Measurements from ENCODE around the gene GPC6. TPM values are rescaled to one million over a fixed set of nuclear protein-coding genes. Genes with fewer than 3 reads are reported as not detected.
A peak's percentile ranks its signal among the peaks of the same experiment; 100 is the strongest.

Gene GPC6
- polyA plus RNA-seq, 1 of the 3 experiments (the other 2 are of a cell fraction) = 6.7 TPM

DNA sequence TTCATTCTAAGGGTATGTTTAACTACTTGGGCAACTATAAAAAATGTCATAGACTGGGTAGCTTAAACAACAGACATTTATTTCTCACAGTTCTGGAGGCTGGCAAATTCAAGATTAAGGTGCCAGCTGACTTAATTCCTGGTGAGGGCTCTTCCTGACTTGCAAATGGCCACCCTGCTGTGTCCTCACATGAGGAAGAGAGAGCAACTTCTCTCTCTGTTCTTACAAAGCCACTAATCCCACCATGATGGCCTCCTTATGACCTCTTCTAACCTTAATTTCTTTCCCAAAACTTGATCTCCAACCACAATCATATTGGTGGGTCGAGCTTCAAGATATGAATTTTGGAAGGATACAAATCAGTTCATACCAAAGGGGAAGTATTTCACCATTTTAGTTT lies 853.9 kb downstream of the GPC6 start:
- no peak overlapping the region for H3K9ac ChIP-seq
- H3F3A ChIP-seq (replicated peaks; ENCODE audit: insufficient read depth) = peaks cover 8% of the 10 kb centered on the region
- no peak overlapping the region for H2AFZ ChIP-seq (ENCODE audit: low read depth)
- no peaks in the 10 kb centered on the region for H4K20me1 ChIP-seq (ENCODE audit: insufficient read depth)
- no peaks in the 10 kb centered on the region for H3K27me3 ChIP-seq (ENCODE audit: insufficient read depth)
- no peaks in the 10 kb centered on the region for H3K79me2 ChIP-seq (ENCODE audit: insufficient read depth)
- peaks cover 2 to 12% of the 10 kb centered on the region in 2 experiments for H3K4me1 ChIP-seq (ENCODE audit: control insufficient read depth in 1 of 2, insufficient read depth in 2 of 2, low read depth in 1 of 2, low read length in 1 of 2)
- TF ChIP-seq EP300 (IDR thresholded peaks at IDR 0.05; ENCODE audit: borderline replicate concordance in 1 of 2, low read depth in 1 of 2, low read length in 1 of 2) = no peak
- no peak for TF ChIP-seq JUND (IDR thresholded peaks at IDR 0.05)
- no peak for TF ChIP-seq RAD21 (IDR thresholded peaks at IDR 0.05; ENCODE audit: low read length)
- no peak for TF ChIP-seq FOXJ3 (CRISPR knock-in tag; IDR thresholded peaks at IDR 0.05)
- no peak for TF ChIP-seq RXRA (IDR thresholded peaks at IDR 0.05; ENCODE audit: borderline replicate concordance, low read depth)
- TF ChIP-seq, protein P1, sequence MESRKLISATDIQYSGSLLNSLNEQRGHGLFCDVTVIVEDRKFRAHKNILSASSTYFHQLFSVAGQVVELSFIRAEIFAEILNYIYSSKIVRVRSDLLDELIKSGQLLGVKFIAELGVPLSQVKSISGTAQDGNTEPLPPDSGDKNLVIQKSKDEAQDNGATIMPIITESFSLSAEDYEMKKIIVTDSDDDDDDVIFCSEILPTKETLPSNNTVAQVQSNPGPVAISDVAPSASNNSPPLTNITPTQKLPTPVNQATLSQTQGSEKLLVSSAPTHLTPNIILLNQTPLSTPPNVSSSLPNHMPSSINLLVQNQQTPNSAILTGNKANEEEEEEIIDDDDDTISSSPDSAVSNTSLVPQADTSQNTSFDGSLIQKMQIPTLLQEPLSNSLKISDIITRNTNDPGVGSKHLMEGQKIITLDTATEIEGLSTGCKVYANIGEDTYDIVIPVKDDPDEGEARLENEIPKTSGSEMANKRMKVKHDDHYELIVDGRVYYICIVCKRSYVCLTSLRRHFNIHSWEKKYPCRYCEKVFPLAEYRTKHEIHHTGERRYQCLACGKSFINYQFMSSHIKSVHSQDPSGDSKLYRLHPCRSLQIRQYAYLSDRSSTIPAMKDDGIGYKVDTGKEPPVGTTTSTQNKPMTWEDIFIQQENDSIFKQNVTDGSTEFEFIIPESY (IDR thresholded peaks at IDR 0.05; ENCODE audit: borderline replicate concordance, low read depth) = no peak
- TF ChIP-seq GABPA (IDR thresholded peaks at IDR 0.05; ENCODE audit: low read depth) = no peak
- TF ChIP-seq FOXM1 (IDR thresholded peaks at IDR 0.05; ENCODE audit: low read depth) = no peak
- TF ChIP-seq TAF1 (IDR thresholded peaks at IDR 0.05; ENCODE audit: borderline replicate concordance, low read depth, low read length) = no peak
- no peak for TF ChIP-seq NRF1 (IDR thresholded peaks at IDR 0.05; ENCODE audit: low read depth, low read length)
- no peak for TF ChIP-seq TEAD4 (IDR thresholded peaks at IDR 0.05; ENCODE audit: borderline replicate concordance, insufficient read depth)
- TF ChIP-seq ELF1 (IDR thresholded peaks at IDR 0.05) = no peak
- TF ChIP-seq NFIC (IDR thresholded peaks at IDR 0.05; ENCODE audit: borderline replicate concordance) = no peak
- TF ChIP-seq, protein P2, sequence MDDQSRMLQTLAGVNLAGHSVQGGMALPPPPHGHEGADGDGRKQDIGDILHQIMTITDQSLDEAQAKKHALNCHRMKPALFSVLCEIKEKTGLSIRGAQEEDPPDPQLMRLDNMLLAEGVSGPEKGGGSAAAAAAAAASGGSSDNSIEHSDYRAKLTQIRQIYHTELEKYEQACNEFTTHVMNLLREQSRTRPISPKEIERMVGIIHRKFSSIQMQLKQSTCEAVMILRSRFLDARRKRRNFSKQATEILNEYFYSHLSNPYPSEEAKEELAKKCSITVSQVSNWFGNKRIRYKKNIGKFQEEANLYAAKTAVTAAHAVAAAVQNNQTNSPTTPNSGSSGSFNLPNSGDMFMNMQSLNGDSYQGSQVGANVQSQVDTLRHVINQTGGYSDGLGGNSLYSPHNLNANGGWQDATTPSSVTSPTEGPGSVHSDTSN (IDR thresholded peaks at IDR 0.05) = no peak
- TF ChIP-seq, protein P3, sequence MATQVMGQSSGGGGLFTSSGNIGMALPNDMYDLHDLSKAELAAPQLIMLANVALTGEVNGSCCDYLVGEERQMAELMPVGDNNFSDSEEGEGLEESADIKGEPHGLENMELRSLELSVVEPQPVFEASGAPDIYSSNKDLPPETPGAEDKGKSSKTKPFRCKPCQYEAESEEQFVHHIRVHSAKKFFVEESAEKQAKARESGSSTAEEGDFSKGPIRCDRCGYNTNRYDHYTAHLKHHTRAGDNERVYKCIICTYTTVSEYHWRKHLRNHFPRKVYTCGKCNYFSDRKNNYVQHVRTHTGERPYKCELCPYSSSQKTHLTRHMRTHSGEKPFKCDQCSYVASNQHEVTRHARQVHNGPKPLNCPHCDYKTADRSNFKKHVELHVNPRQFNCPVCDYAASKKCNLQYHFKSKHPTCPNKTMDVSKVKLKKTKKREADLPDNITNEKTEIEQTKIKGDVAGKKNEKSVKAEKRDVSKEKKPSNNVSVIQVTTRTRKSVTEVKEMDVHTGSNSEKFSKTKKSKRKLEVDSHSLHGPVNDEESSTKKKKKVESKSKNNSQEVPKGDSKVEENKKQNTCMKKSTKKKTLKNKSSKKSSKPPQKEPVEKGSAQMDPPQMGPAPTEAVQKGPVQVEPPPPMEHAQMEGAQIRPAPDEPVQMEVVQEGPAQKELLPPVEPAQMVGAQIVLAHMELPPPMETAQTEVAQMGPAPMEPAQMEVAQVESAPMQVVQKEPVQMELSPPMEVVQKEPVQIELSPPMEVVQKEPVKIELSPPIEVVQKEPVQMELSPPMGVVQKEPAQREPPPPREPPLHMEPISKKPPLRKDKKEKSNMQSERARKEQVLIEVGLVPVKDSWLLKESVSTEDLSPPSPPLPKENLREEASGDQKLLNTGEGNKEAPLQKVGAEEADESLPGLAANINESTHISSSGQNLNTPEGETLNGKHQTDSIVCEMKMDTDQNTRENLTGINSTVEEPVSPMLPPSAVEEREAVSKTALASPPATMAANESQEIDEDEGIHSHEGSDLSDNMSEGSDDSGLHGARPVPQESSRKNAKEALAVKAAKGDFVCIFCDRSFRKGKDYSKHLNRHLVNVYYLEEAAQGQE (IDR thresholded peaks at IDR 0.05; ENCODE audit: low read depth, low read length) = no peak
- TF ChIP-seq MEF2A (IDR thresholded peaks at IDR 0.05; ENCODE audit: borderline replicate concordance, low read depth) = no peak
- TF ChIP-seq RCOR1 (IDR thresholded peaks at IDR 0.05; ENCODE audit: low read length) = no peak
- TF ChIP-seq YY1 (IDR thresholded peaks at IDR 0.05; ENCODE audit: low read depth) = no peak
- no peak for TF ChIP-seq RFX5 (IDR thresholded peaks at IDR 0.05; ENCODE audit: low read length)
- DNase-seq = no peak
- WGBS (ENCODE audit: low lambda C conversion rate) = 78% methylated on average over 1 of the region's 1 CpG
- no peaks in the 10 kb centered on the region for H3K36me3 ChIP-seq (replicated peaks in 1 of 2; ENCODE audit: control insufficient read depth in 1 of 2, insufficient read depth in 2 of 2, low read length in 1 of 2)
- 0 out of 2 replicates have a peak, but pooled peaks cover 9% of the 10 kb centered on the region for H3K9me3 ChIP-seq
- H3K4me2 ChIP-seq = no peak overlapping the region
- POLR2A ChIA-PET = no interaction called here
- H3K27ac ChIP-seq (ENCODE audit: low read depth in 2 of 2, low read length in 1 of 2) = peak overlapping the region; percentile 16 to 48; a peak in 2 of 4 replicates
- no peaks in the 10 kb centered on the region for H3K9me2 ChIP-seq
- CTCF ChIA-PET = interaction anchor here (0.6 to 1.6 kb wide), 2 partner anchors 13 to 608 kb away, joined by 3 read pairs; no protein-coding TSS in a partner anchor
- H3K4me3 ChIP-seq (ENCODE audit: low read depth in 2 of 2, low read length in 1 of 2) = no peak overlapping the region
